ENCODE measurements around the gene IER5L.
A peak's percentile ranks its signal among the peaks of the same experiment; 100 is the strongest.

Gene IER5L

GRCh38 chr9:129177791-129178567 lies at the start of gene IER5L:
Gene IER5L (minus strand): TSS chr9:129178261. CDS start chr9:129178052, 209 bp downstream.
- Mint-ChIP-seq H3K27ac (no peak within 1 kb of the TSS), H3K36me3 (ENCODE audit: low read depth) (no peaks in the 10 kb centered on the region), H3K4me3 (peak within 1 kb of the TSS; percentile 86), H3K4me1 (ENCODE audit: low read depth) (peaks cover 13% of the 10 kb centered on the region), H3K27me3 (ENCODE audit: low read depth) (peaks cover 6% of the 10 kb centered on the region), H3K9me3 (no peaks in the 10 kb centered on the region)

GRCh38 chr9:129227843-129228189 lies 49.8 kb upstream of the IER5L start:
- Mint-ChIP-seq H3K27ac (no peak overlapping the region), H3K27me3 (ENCODE audit: low read depth) (no peaks in the 10 kb centered on the region)

GRCh38 chr9:129225815-129226214 lies 47.8 kb upstream of the IER5L start:
- peak overlapping the region; percentile 15 for H3K27ac Mint-ChIP-seq
- H3K27me3 Mint-ChIP-seq (ENCODE audit: low read depth) = peaks cover 4% of the 10 kb centered on the region
- no peaks in the 10 kb centered on the region for H3K36me3 Mint-ChIP-seq (ENCODE audit: low read depth)
- H3K9me3 Mint-ChIP-seq = no peaks in the 10 kb centered on the region
- H3K4me1 Mint-ChIP-seq (ENCODE audit: low read depth) = peaks cover 18% of the 10 kb centered on the region
- H3K4me3 Mint-ChIP-seq = peak overlapping the region; percentile 7

More at GRCh38 chr9:129227843-129228189, 49.8 kb upstream of the IER5L start:
- no peaks in the 10 kb centered on the region for H3K36me3 Mint-ChIP-seq (ENCODE audit: low read depth)
- H3K4me3 Mint-ChIP-seq = no peak overlapping the region
- H3K4me1 Mint-ChIP-seq (ENCODE audit: low read depth) = peaks cover 13% of the 10 kb centered on the region
- H3K9me3 Mint-ChIP-seq = peaks cover 5% of the 10 kb centered on the region

GRCh38 chr9:129225490-129225778 lies 47.4 kb upstream of the IER5L start:
- Mint-ChIP-seq H3K9me3 (no peaks in the 10 kb centered on the region), H3K27ac (peak overlapping the region; percentile 38)

GRCh38 chr9:129224618-129225489 lies 46.8 kb upstream of the IER5L start:
- no peaks in the 10 kb centered on the region for H3K36me3 Mint-ChIP-seq (ENCODE audit: low read depth)
- peaks cover 4% of the 10 kb centered on the region for H3K27me3 Mint-ChIP-seq (ENCODE audit: low read depth)
- peak overlapping the region; percentile 38 for H3K27ac Mint-ChIP-seq
- peaks cover 18% of the 10 kb centered on the region for H3K4me1 Mint-ChIP-seq (ENCODE audit: low read depth)
- H3K9me3 Mint-ChIP-seq = no peaks in the 10 kb centered on the region
- no peak overlapping the region for H3K4me3 Mint-ChIP-seq

More at GRCh38 chr9:129225490-129225778, 47.4 kb upstream of the IER5L start:
- Mint-ChIP-seq H3K4me1 (ENCODE audit: low read depth) (peaks cover 18% of the 10 kb centered on the region), H3K36me3 (ENCODE audit: low read depth) (no peaks in the 10 kb centered on the region), H3K4me3 (no peak overlapping the region), H3K27me3 (ENCODE audit: low read depth) (peaks cover 4% of the 10 kb centered on the region)

- Mint-ChIP-seq H3K27me3 (ENCODE audit: low read depth) (peaks cover 4% of the 10 kb centered on the region), H3K27ac (no peak overlapping the region), H3K4me3 (no peak overlapping the region), H3K36me3 (ENCODE audit: low read depth) (no peaks in the 10 kb centered on the region), H3K9me3 (no peaks in the 10 kb centered on the region), H3K4me1 (ENCODE audit: low read depth) (peaks cover 18% of the 10 kb centered on the region)
These were observed 45.6 kb upstream of the IER5L start for GRCh38 chr9:129223551-129224208.

GRCh38 chr9:129222819-129223218 lies 44.8 kb upstream of the IER5L start:
- Mint-ChIP-seq H3K4me3 (no peak overlapping the region), H3K9me3 (no peaks in the 10 kb centered on the region), H3K27me3 (ENCODE audit: low read depth) (peaks cover 4% of the 10 kb centered on the region), H3K4me1 (ENCODE audit: low read depth) (peaks cover 18% of the 10 kb centered on the region), H3K27ac (no peak overlapping the region), H3K36me3 (ENCODE audit: low read depth) (no peaks in the 10 kb centered on the region)

- no peak overlapping the region for H3K4me3 Mint-ChIP-seq
- no peaks in the 10 kb centered on the region for H3K36me3 Mint-ChIP-seq (ENCODE audit: low read depth)
- H3K4me1 Mint-ChIP-seq (ENCODE audit: low read depth) = peaks cover 18% of the 10 kb centered on the region
- peaks cover 4% of the 10 kb centered on the region for H3K27me3 Mint-ChIP-seq (ENCODE audit: low read depth)
- H3K9me3 Mint-ChIP-seq = no peaks in the 10 kb centered on the region
- H3K27ac Mint-ChIP-seq = no peak overlapping the region
These were observed 44.0 kb upstream of the IER5L start for GRCh38 chr9:129221979-129222635.

GRCh38 chr9:129221233-129221632 lies 43.2 kb upstream of the IER5L start:
- H3K27me3 Mint-ChIP-seq (ENCODE audit: low read depth) = peaks cover 4% of the 10 kb centered on the region
- no peak overlapping the region for H3K27ac Mint-ChIP-seq
- H3K4me1 Mint-ChIP-seq (ENCODE audit: low read depth) = peaks cover 18% of the 10 kb centered on the region
- no peaks in the 10 kb centered on the region for H3K9me3 Mint-ChIP-seq
- H3K36me3 Mint-ChIP-seq (ENCODE audit: low read depth) = no peaks in the 10 kb centered on the region
- no peak overlapping the region for H3K4me3 Mint-ChIP-seq

GRCh38 chr9:129220771-129221170 lies 42.7 kb upstream of the IER5L start:
- peaks cover 14% of the 10 kb centered on the region for H3K4me1 Mint-ChIP-seq (ENCODE audit: low read depth)
- H3K27me3 Mint-ChIP-seq (ENCODE audit: low read depth) = peaks cover 4% of the 10 kb centered on the region
- H3K36me3 Mint-ChIP-seq (ENCODE audit: low read depth) = no peaks in the 10 kb centered on the region
- H3K4me3 Mint-ChIP-seq = no peak overlapping the region
- H3K27ac Mint-ChIP-seq = no peak overlapping the region
- H3K9me3 Mint-ChIP-seq = no peaks in the 10 kb centered on the region

- Mint-ChIP-seq H3K9me3 (no peaks in the 10 kb centered on the region), H3K27me3 (ENCODE audit: low read depth) (peaks cover 4% of the 10 kb centered on the region), H3K36me3 (ENCODE audit: low read depth) (no peaks in the 10 kb centered on the region), H3K4me3 (no peak overlapping the region), H3K27ac (no peak overlapping the region), H3K4me1 (ENCODE audit: low read depth) (peaks cover 5% of the 10 kb centered on the region)
These were observed 40.9 kb upstream of the IER5L start for GRCh38 chr9:129218918-129219317.

GRCh38 chr9:129218272-129218625 lies 40.2 kb upstream of the IER5L start:
- Mint-ChIP-seq H3K36me3 (ENCODE audit: low read depth) (no peaks in the 10 kb centered on the region), H3K9me3 (no peaks in the 10 kb centered on the region), H3K27me3 (ENCODE audit: low read depth) (peaks cover 4% of the 10 kb centered on the region), H3K4me3 (no peak overlapping the region), H3K4me1 (ENCODE audit: low read depth) (peaks cover 5% of the 10 kb centered on the region), H3K27ac (no peak overlapping the region)

- H3K4me1 Mint-ChIP-seq (ENCODE audit: low read depth) = peaks cover 5% of the 10 kb centered on the region
- no peaks in the 10 kb centered on the region for H3K27me3 Mint-ChIP-seq (ENCODE audit: low read depth)
- no peak overlapping the region for H3K4me3 Mint-ChIP-seq
- H3K36me3 Mint-ChIP-seq (ENCODE audit: low read depth) = no peaks in the 10 kb centered on the region
- no peak overlapping the region for H3K27ac Mint-ChIP-seq
- H3K9me3 Mint-ChIP-seq = no peaks in the 10 kb centered on the region
These were observed 35.5 kb upstream of the IER5L start for GRCh38 chr9:129213551-129213950.

GRCh38 chr9:129211686-129212085 lies 33.6 kb upstream of the IER5L start:
- H3K36me3 Mint-ChIP-seq (ENCODE audit: low read depth) = no peaks in the 10 kb centered on the region
- H3K4me1 Mint-ChIP-seq (ENCODE audit: low read depth) = peaks cover 12% of the 10 kb centered on the region
- no peaks in the 10 kb centered on the region for H3K9me3 Mint-ChIP-seq
- H3K4me3 Mint-ChIP-seq = no peak overlapping the region
- no peak overlapping the region for H3K27ac Mint-ChIP-seq
- no peaks in the 10 kb centered on the region for H3K27me3 Mint-ChIP-seq (ENCODE audit: low read depth)

All from T-helper 1 cell treated with Interleukin-12 subunit alpha and Interleukin-12 subunit beta and Interleukin-4 antibody, amounts not matched to agents 30 μg/mL and 1 μg/mL, for 36 hours (primary cell).